HCT116 (cell line): ENCODE measurements around the gene ALG8.

Source experiments
- CTCF ChIP-seq, 3 experiments: fragments of 200-600 bp in 1 of 3; sonication (generic) in 1 of 3; IDR thresholded peaks in 2 of 3; conservative IDR thresholded peaks in 1 of 3; 2 replicates each; pipeline ENCODE4 v1.5.1; 2012 to 2017; ENCODE audit warnings: low read depth in 2 of 3, low read length in 2 of 3, antibody characterized with exemption in 1 of 3, borderline replicate concordance in 1 of 3, control low read depth in 1 of 3, mild to moderate bottlenecking in 1 of 3, mixed read lengths in 1 of 3, mixed run types in 1 of 3, moderate library complexity in 1 of 3; ENCODE audit not compliant: insufficient read depth in 1 of 3
- EZH2 ChIP-seq: fragments of 200-600 bp; sonication (generic); IDR thresholded peaks from 2 replicates; pipeline ENCODE4 v1.6.1; 2017; ENCODE audit warnings: antibody characterized with exemption, mixed run types
- POLR2A ChIP-seq: IDR thresholded peaks from 2 replicates; pipeline ENCODE4 v1.7.0; 2011; ENCODE audit warnings: borderline replicate concordance; ENCODE audit not compliant: insufficient read depth, insufficient read length; ENCODE audit errors: extremely low read depth
- SIN3A ChIP-seq: IDR thresholded peaks from 2 replicates; pipeline ENCODE4 v1.6.1; 2012; ENCODE audit warnings: low read depth
- ZNF274 ChIP-seq: fragments of 200-500 bp; sonication (Bioruptor generic); IDR thresholded peaks from 2 replicates; pipeline ENCODE4 v1.6.1; 2014; ENCODE audit warnings: mild to moderate bottlenecking, low read depth, low read length, inconsistent platforms

GRCh38 chr11:78131956-78132355, 7.5 kb downstream of the ALG8 start:
- no peak for TF ChIP-seq EZH2
- no peak for TF ChIP-seq POLR2A
- no peak for TF ChIP-seq CTCF (IDR thresholded peaks at IDR 0.05 in 2 of 3, conservative IDR thresholded peaks at IDR 0.05 in 1 of 3; ENCODE audit: borderline replicate concordance in 1 of 3, insufficient read depth in 1 of 3, low read depth in 2 of 3, low read length in 2 of 3)
- no peak for TF ChIP-seq SIN3A
- TF ChIP-seq ZNF274, result no peak
